HG03521 (cell line): ENCODE measurements around the gene OTUD5.
A peak's percentile ranks its signal among the peaks of the same experiment; 100 is the strongest.

Experiments
- ATAC-seq: cut with Tn5 transposase; IDR thresholded peaks from one replicate; pipeline ENCODE4 v1.9.1; 2021; ENCODE audit warnings: mild to moderate bottlenecking, moderate library complexity; ENCODE audit not compliant: unreplicated experiment

OTUD5 gene

GRCh38 chrX:48938721-48939425 is 18.5 kb downstream of the OTUD5 start:
- ATAC-seq = peak; percentile 44

- ATAC-seq = peak; percentile 62
These were observed 20.1 kb downstream of the OTUD5 start for GRCh38 chrX:48937054-48937907.

- ATAC-seq = no peak
These were observed 20.9 kb downstream of the OTUD5 start for GRCh38 chrX:48936429-48937053.

- no peak for ATAC-seq
These were observed 22.1 kb downstream of the OTUD5 start for GRCh38 chrX:48935301-48935670.

- ATAC-seq = no peak
These were observed 22.7 kb downstream of the OTUD5 start for GRCh38 chrX:48934581-48935300.

GRCh38 chrX:48933757-48934156 is 23.6 kb downstream of the OTUD5 start:
- no peak for ATAC-seq

- no peak for ATAC-seq
These were observed 29.5 kb downstream of the OTUD5 start for GRCh38 chrX:48927736-48928382.

GRCh38 chrX:48927123-48927522 is 30.3 kb downstream of the OTUD5 start:
- no peak for ATAC-seq

- no peak for ATAC-seq
These were observed 33.1 kb downstream of the OTUD5 start for GRCh38 chrX:48924270-48924669.

- ATAC-seq = no peak
These were observed 33.6 kb downstream of the OTUD5 start for GRCh38 chrX:48923771-48924170.

- no peak for ATAC-seq
These were observed 36.7 kb downstream of the OTUD5 start for GRCh38 chrX:48920718-48921104.

GRCh38 chrX:48919947-48920717 is 37.3 kb downstream of the OTUD5 start:
- no peak for ATAC-seq

GRCh38 chrX:48919360-48919841 is 38.0 kb downstream of the OTUD5 start:
- no peak for ATAC-seq

GRCh38 chrX:48918643-48919340 is 38.6 kb downstream of the OTUD5 start, which contains the start of gene PIM2:
PIM2 (minus strand) TSS chrX:48919024; CDS start chrX:48918834, 190 bp downstream.
- peak; percentile 72 for ATAC-seq

- ATAC-seq = no peak
These were observed 39.1 kb downstream of the OTUD5 start for GRCh38 chrX:48918301-48918642.

- ATAC-seq = peak; percentile 37
These were observed 40.0 kb downstream of the OTUD5 start for GRCh38 chrX:48917139-48918001.

GRCh38 chrX:48914593-48915493 is 42.6 kb downstream of the OTUD5 start:
- no peak for ATAC-seq
